HG03108 (cell line): Measurements from ENCODE around the gene HLA-DQB2.
"Not testable (repeated sequence)": the region's sequence is repeated elsewhere in the genome, so short reads cannot be mapped to it uniquely, and the experiment has no call there.

Experiments
- ATAC-seq: cut with Tn5 transposase; IDR thresholded peaks from one replicate; pipeline ENCODE4 v1.9.1; 2021; ENCODE audit warnings: moderate library complexity; ENCODE audit not compliant: unreplicated experiment

The HLA-DQB2 gene

GRCh38 chr6:32763421-32763820 lies at the start of gene HLA-DQB2:
HLA-DQB2 (minus strand) TSS chr6:32763532; CDS start chr6:32763470, 62 bp downstream.
- no peak for ATAC-seq

- ATAC-seq, result no peak
Measured at GRCh38 chr6:32809171-32809570, 45.8 kb upstream of the HLA-DQB2 start.

GRCh38 chr6:32807020-32807580 lies 43.8 kb upstream of the HLA-DQB2 start:
- ATAC-seq, result no peak

GRCh38 chr6:32805404-32805803 lies 42.1 kb upstream of the HLA-DQB2 start:
- ATAC-seq, result not testable (repeated sequence)

GRCh38 chr6:32803416-32803815 lies 40.1 kb upstream of the HLA-DQB2 start:
- no peak for ATAC-seq

- ATAC-seq, result no peak
Measured at GRCh38 chr6:32799740-32800139, 36.4 kb upstream of the HLA-DQB2 start.

- ATAC-seq, result no peak
Measured at GRCh38 chr6:32799168-32799567, 35.8 kb upstream of the HLA-DQB2 start.

- ATAC-seq, result no peak
Measured at GRCh38 chr6:32796848-32797776, 33.8 kb upstream of the HLA-DQB2 start.

GRCh38 chr6:32794510-32794909 lies 31.2 kb upstream of the HLA-DQB2 start:
- no peak for ATAC-seq

- ATAC-seq, result no peak
Measured at GRCh38 chr6:32792901-32793435, 29.6 kb upstream of the HLA-DQB2 start.

GRCh38 chr6:32790306-32790705 lies 27.0 kb upstream of the HLA-DQB2 start:
- ATAC-seq, result no peak

- no peak for ATAC-seq
Measured at GRCh38 chr6:32785781-32786533, 22.6 kb upstream of the HLA-DQB2 start.

- not testable (repeated sequence) for ATAC-seq
Measured at GRCh38 chr6:32782923-32783322, 19.6 kb upstream of the HLA-DQB2 start.

GRCh38 chr6:32779036-32779435 lies 15.7 kb upstream of the HLA-DQB2 start:
- no peak for ATAC-seq

GRCh38 chr6:32775071-32775470 lies 11.7 kb upstream of the HLA-DQB2 start:
- ATAC-seq, result no peak

GRCh38 chr6:32774426-32774825 lies 11.1 kb upstream of the HLA-DQB2 start:
- no peak for ATAC-seq

GRCh38 chr6:32772656-32773055 lies 9.3 kb upstream of the HLA-DQB2 start:
- no peak for ATAC-seq

GRCh38 chr6:32764048-32764447 lies 716 bp upstream of the HLA-DQB2 start:
- ATAC-seq, result no peak

GRCh38 chr6:32761548-32761947 lies 1.8 kb downstream of the HLA-DQB2 start:
- no peak for ATAC-seq

GRCh38 chr6:32761072-32761471 lies 2.3 kb downstream of the HLA-DQB2 start:
- no peak for ATAC-seq

- ATAC-seq, result no peak
Measured at GRCh38 chr6:32759669-32760068, 3.7 kb downstream of the HLA-DQB2 start.
